CD4-positive, alpha-beta memory T cell (primary cell): Measurements from ENCODE around the gene BIK. TPM values are rescaled to one million over a fixed set of nuclear protein-coding genes. Genes with fewer than 3 reads are reported as not detected.

Experiments used
- polyA plus RNA-seq, 2 donors: library from polyadenylated mRNA; unstranded; fragments of 300-500 nt; fragmentation: Illumina TruSeq; gene quantifications; one replicate each; pipeline ENCODE4 v1.2.3, GENCODE V29; 2021
- total RNA-seq, 2 experiments: library from RNA; stranded (reverse); gene quantifications; one replicate each; pipeline ENCODE4 v1.2.3, GENCODE V29; 2021

Gene BIK
- total and polyA plus RNA-seq, 4 experiments from 2014 or later = 2.5 to 8.8 (median 5.6) TPM

Other genes starting within 250 kb of the BIK start
- 10 to 100 TPM; 54.5 to 55.0 TPM for gene PACSIN2, start 95.6 kb upstream of the BIK start, total RNA-seq
- gene PACSIN2, start 95.6 kb upstream of the BIK start, polyA plus RNA-seq = 10 to 100 TPM; 24.6 to 35.9 TPM
- gene TTLL1, start 21.4 kb upstream of the BIK start, total RNA-seq = 1 to 10 TPM; 6.4 to 7.8 TPM
- 10 to 100 TPM; 10.1 to 15.6 TPM for gene TTLL1, start 21.4 kb upstream of the BIK start, polyA plus RNA-seq
- gene MCAT, start 32.6 kb downstream of the BIK start, total RNA-seq = 1 to 10 TPM; 7.9 to 9.0 TPM
- gene MCAT, start 32.6 kb downstream of the BIK start, polyA plus RNA-seq = 10 to 100 TPM in 1 of 2 donors, 1 to 10 TPM in 1; 5.7 to 13.1 TPM
- gene TSPO, start 40.8 kb downstream of the BIK start, total RNA-seq = 10 to 100 TPM; 66.9 to 71.0 TPM
- 100 to 1,000 TPM; 351 to 548 TPM for gene TSPO, start 40.8 kb downstream of the BIK start, polyA plus RNA-seq
- gene TTLL12, start 76.4 kb downstream of the BIK start, total RNA-seq = 10 to 100 TPM; 28.5 to 29.6 TPM
- 10 to 100 TPM; 20.8 to 28.6 TPM for gene TTLL12, start 76.4 kb downstream of the BIK start, polyA plus RNA-seq
- gene SCUBE1, start 232.6 kb downstream of the BIK start, total RNA-seq = not detected
- not detected for gene SCUBE1, start 232.6 kb downstream of the BIK start, polyA plus RNA-seq